ENCODE measurements around the gene ARHGAP18.

ARHGAP18 gene

GRCh38 chr6:129551486-129551885, 158.5 kb downstream of the ARHGAP18 start:
- H3K4me3 ChIP-seq (ENCODE audit: insufficient read length, low read depth): no peak overlapping the region
- no peak for TF ChIP-seq ZNF274 (IDR thresholded peaks at IDR 0.05; ENCODE audit: low read depth, low read length)
- TF ChIP-seq SUZ12 (IDR thresholded peaks at IDR 0.05; ENCODE audit: extremely low read depth, insufficient read depth, insufficient read length): no peak
- no peak for TF ChIP-seq YY1 (IDR thresholded peaks at IDR 0.05; ENCODE audit: insufficient read depth, insufficient read length)
- H3K36me3 ChIP-seq (ENCODE audit: insufficient read depth, insufficient read length, low read length): no peaks in the 10 kb centered on the region
- H3K9ac ChIP-seq (ENCODE audit: insufficient read length, low read depth): no peak overlapping the region
- no peaks in the 10 kb centered on the region for H3K4me1 ChIP-seq (ENCODE audit: insufficient read depth, insufficient read length)
- no peak for DNase-seq (ENCODE audit: low read depth, low spot score)
- H3K9me3 ChIP-seq (ENCODE audit: insufficient read depth, low read length): no peaks in the 10 kb centered on the region
- H3K27me3 ChIP-seq (ENCODE audit: insufficient read depth, insufficient read length): no peaks in the 10 kb centered on the region

DNA sequence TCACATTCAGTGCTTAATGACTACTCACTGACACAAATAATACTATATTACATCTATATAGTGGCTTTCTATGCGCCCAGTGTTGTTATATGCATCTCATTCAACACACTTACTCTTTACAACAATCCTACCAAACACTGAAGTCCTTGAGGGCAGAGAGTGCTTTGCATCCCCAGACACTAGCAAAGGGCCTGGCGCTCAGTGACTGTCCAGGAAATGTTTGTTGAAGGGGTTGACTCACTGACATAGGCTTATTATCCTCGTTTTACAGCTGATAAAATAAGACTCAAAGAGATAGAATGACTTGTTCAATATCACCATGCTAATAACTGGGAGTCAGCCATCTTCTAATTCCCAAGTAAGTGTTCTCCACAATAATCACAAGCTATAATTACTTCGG, 163.3 kb downstream of the ARHGAP18 start:
- no peak for DNase-seq (ENCODE audit: low read depth, low spot score)
- Histone ChIP-seq H3K36me3 (ENCODE audit: insufficient read depth, insufficient read length, low read length) (no peaks in the 10 kb centered on the region), H3K4me3 (ENCODE audit: insufficient read length, low read depth) (no peak overlapping the region), H3K4me1 (ENCODE audit: insufficient read depth, insufficient read length) (no peaks in the 10 kb centered on the region), H3K9me3 (ENCODE audit: insufficient read depth, low read length) (no peaks in the 10 kb centered on the region), H3K9ac (ENCODE audit: insufficient read length, low read depth) (no peak overlapping the region), H3K27me3 (ENCODE audit: insufficient read depth, insufficient read length) (no peaks in the 10 kb centered on the region)
- TF ChIP-seq YY1 (IDR thresholded peaks at IDR 0.05; ENCODE audit: insufficient read depth, insufficient read length) (no peak), SUZ12 (IDR thresholded peaks at IDR 0.05; ENCODE audit: extremely low read depth, insufficient read depth, insufficient read length) (no peak), ZNF274 (IDR thresholded peaks at IDR 0.05; ENCODE audit: low read depth, low read length) (no peak)

GRCh38 chr6:129544892-129545612, 164.9 kb downstream of the ARHGAP18 start:
- H3K9me3 ChIP-seq (ENCODE audit: insufficient read depth, low read length): no peaks in the 10 kb centered on the region
- H3K36me3 ChIP-seq (ENCODE audit: insufficient read depth, insufficient read length, low read length): no peaks in the 10 kb centered on the region
- no peaks in the 10 kb centered on the region for H3K27me3 ChIP-seq (ENCODE audit: insufficient read depth, insufficient read length)
- no peaks in the 10 kb centered on the region for H3K4me1 ChIP-seq (ENCODE audit: insufficient read depth, insufficient read length)
- H3K9ac ChIP-seq (ENCODE audit: insufficient read length, low read depth): no peak overlapping the region
- DNase-seq (ENCODE audit: low read depth, low spot score): no peak
- TF ChIP-seq SUZ12 (IDR thresholded peaks at IDR 0.05; ENCODE audit: extremely low read depth, insufficient read depth, insufficient read length) (no peak), ZNF274 (IDR thresholded peaks at IDR 0.05; ENCODE audit: low read depth, low read length) (no peak), YY1 (IDR thresholded peaks at IDR 0.05; ENCODE audit: insufficient read depth, insufficient read length) (no peak)
- H3K4me3 ChIP-seq (ENCODE audit: insufficient read length, low read depth): no peak overlapping the region

GRCh38 chr6:129543981-129544380, 166.0 kb downstream of the ARHGAP18 start:
- H3K9me3 ChIP-seq (ENCODE audit: insufficient read depth, low read length): no peaks in the 10 kb centered on the region

GRCh38 chr6:129542705-129543104, 167.3 kb downstream of the ARHGAP18 start:
- no peak overlapping the region for H3K9ac ChIP-seq (ENCODE audit: insufficient read length, low read depth)
- H3K4me3 ChIP-seq (ENCODE audit: insufficient read length, low read depth): no peak overlapping the region
- H3K27me3 ChIP-seq (ENCODE audit: insufficient read depth, insufficient read length): no peaks in the 10 kb centered on the region
- no peak for DNase-seq (ENCODE audit: low read depth, low spot score)
- peaks cover 2% of the 10 kb centered on the region for H3K4me1 ChIP-seq (ENCODE audit: insufficient read depth, insufficient read length)
- TF ChIP-seq SUZ12 (IDR thresholded peaks at IDR 0.05; ENCODE audit: extremely low read depth, insufficient read depth, insufficient read length): no peak
- TF ChIP-seq ZNF274 (IDR thresholded peaks at IDR 0.05; ENCODE audit: low read depth, low read length): no peak
- no peak for TF ChIP-seq YY1 (IDR thresholded peaks at IDR 0.05; ENCODE audit: insufficient read depth, insufficient read length)
- no peaks in the 10 kb centered on the region for H3K36me3 ChIP-seq (ENCODE audit: insufficient read depth, insufficient read length, low read length)
- no peaks in the 10 kb centered on the region for H3K9me3 ChIP-seq (ENCODE audit: insufficient read depth, low read length)

More at GRCh38 chr6:129543981-129544380, 166.0 kb downstream of the ARHGAP18 start:
- Histone ChIP-seq H3K27me3 (ENCODE audit: insufficient read depth, insufficient read length) (no peaks in the 10 kb centered on the region), H3K4me3 (ENCODE audit: insufficient read length, low read depth) (no peak overlapping the region), H3K9ac (ENCODE audit: insufficient read length, low read depth) (no peak overlapping the region), H3K36me3 (ENCODE audit: insufficient read depth, insufficient read length, low read length) (no peaks in the 10 kb centered on the region), H3K4me1 (ENCODE audit: insufficient read depth, insufficient read length) (no peaks in the 10 kb centered on the region)
- DNase-seq (ENCODE audit: low read depth, low spot score): no peak
- TF ChIP-seq SUZ12 (IDR thresholded peaks at IDR 0.05; ENCODE audit: extremely low read depth, insufficient read depth, insufficient read length) (no peak), ZNF274 (IDR thresholded peaks at IDR 0.05; ENCODE audit: low read depth, low read length) (no peak), YY1 (IDR thresholded peaks at IDR 0.05; ENCODE audit: insufficient read depth, insufficient read length) (no peak)

DNA sequence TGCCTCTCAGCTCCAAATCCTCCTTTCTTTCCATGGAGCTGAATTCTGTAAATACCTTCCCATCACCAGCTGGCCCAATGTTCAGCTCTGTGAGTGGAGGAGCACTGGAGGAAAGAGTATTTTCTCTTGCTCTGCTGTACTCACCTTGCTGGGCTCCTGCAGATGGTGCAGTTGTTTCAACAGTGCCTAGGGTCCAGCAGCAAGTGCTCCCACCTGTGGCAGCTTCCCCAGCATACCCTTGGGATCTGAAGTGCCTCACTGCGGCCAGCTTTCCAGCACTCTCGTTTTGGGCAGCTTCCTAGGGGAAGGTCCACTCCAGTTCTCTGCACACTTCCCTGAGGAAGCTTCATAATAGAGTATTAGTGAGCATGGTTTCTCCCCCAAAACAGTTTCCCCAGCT, 170.9 kb downstream of the ARHGAP18 start:
- Histone ChIP-seq H3K36me3 (ENCODE audit: insufficient read depth, insufficient read length, low read length) (no peaks in the 10 kb centered on the region), H3K27me3 (ENCODE audit: insufficient read depth, insufficient read length) (no peaks in the 10 kb centered on the region), H3K4me1 (ENCODE audit: insufficient read depth, insufficient read length) (peaks cover 2% of the 10 kb centered on the region), H3K4me3 (ENCODE audit: insufficient read length, low read depth) (no peak overlapping the region), H3K9ac (ENCODE audit: insufficient read length, low read depth) (no peak overlapping the region), H3K9me3 (ENCODE audit: insufficient read depth, low read length) (no peaks in the 10 kb centered on the region)
- no peak for TF ChIP-seq ZNF274 (IDR thresholded peaks at IDR 0.05; ENCODE audit: low read depth, low read length)
- TF ChIP-seq SUZ12 (IDR thresholded peaks at IDR 0.05; ENCODE audit: extremely low read depth, insufficient read depth, insufficient read length): no peak
- TF ChIP-seq YY1 (IDR thresholded peaks at IDR 0.05; ENCODE audit: insufficient read depth, insufficient read length): no peak
- DNase-seq (ENCODE audit: low read depth, low spot score): no peak

GRCh38 chr6:129536271-129536670, 173.7 kb downstream of the ARHGAP18 start:
- Histone ChIP-seq H3K27me3 (ENCODE audit: insufficient read depth, insufficient read length) (no peaks in the 10 kb centered on the region), H3K9me3 (ENCODE audit: insufficient read depth, low read length) (peaks cover 7% of the 10 kb centered on the region; the same call in 1 of the 2 replicates), H3K4me1 (ENCODE audit: insufficient read depth, insufficient read length) (peaks cover 2% of the 10 kb centered on the region), H3K36me3 (ENCODE audit: insufficient read depth, insufficient read length, low read length) (no peaks in the 10 kb centered on the region), H3K9ac (ENCODE audit: insufficient read length, low read depth) (no peak overlapping the region), H3K4me3 (ENCODE audit: insufficient read length, low read depth) (no peak overlapping the region)
- TF ChIP-seq ZNF274 (IDR thresholded peaks at IDR 0.05; ENCODE audit: low read depth, low read length) (no peak), YY1 (IDR thresholded peaks at IDR 0.05; ENCODE audit: insufficient read depth, insufficient read length) (no peak), SUZ12 (IDR thresholded peaks at IDR 0.05; ENCODE audit: extremely low read depth, insufficient read depth, insufficient read length) (no peak)
- DNase-seq (ENCODE audit: low read depth, low spot score): no peak
